ENCODE results near the gene LAPTM5.

DNA sequence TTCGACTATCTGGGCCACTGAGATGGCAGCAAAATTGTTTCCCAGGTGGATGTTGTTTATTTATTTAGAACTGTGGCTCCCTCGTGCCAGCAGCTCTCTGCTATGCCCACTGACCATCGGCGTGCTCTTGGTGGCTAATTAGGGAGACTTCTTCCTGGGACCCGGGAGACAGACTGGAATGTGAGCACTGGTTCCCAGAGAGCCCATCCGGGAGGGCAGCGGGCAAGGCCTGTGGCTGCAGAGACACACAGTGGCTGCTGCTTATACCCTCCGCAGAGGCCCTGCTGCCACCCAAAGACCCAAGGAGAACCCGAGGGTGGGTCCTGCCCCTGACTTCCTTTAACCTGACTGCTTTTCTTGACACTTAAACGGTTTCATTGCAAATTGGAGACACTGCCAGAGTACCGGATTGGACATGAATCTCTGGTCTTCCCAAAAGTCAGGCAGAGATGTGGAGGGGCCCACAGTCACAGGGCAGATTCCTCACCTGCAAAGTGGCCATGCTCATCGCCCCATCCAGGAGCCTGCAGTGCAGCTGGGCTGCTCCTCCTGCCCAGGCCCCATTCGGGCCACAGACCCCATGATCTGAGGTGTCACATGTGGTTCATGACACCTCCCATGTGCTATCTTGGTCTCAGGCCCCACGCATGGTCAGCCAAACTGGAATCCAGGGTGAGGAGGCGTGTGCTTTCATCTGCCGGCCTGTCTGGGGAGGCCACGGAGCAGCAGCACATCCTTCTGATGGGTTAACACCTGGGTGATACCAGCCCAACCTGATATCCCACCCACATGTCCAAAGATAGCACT is 28.5 kb downstream of the LAPTM5 start:
- TF ChIP-seq CTCF (IDR thresholded peaks at IDR 0.05; ENCODE audit: insufficient read depth, low read depth, low read length) (no peak), EZH2 (IDR thresholded peaks at IDR 0.05; ENCODE audit: insufficient read depth, low read length) (no peak)
